Fibroblast of villous mesenchyme (primary cell): Measurements from ENCODE around the gene MTR. TPM values are rescaled to one million over a fixed set of nuclear protein-coding genes. Genes with fewer than 3 reads are reported as not detected.

Source experiments
- DNase-seq: peaks from one replicate; pipeline ENCODE4 v3.0.0-alpha.2; 2010; ENCODE audit warnings: low read depth
- H3K4me3 ChIP-seq: 2 replicates; pipeline ENCODE4 v1.5.1; 2011; ENCODE audit warnings: low read depth, mild to moderate bottlenecking, low read length
- CTCF ChIP-seq: IDR thresholded peaks from 2 replicates; pipeline ENCODE4 v1.5.1; 2012; ENCODE audit warnings: low read depth, mild to moderate bottlenecking, low read length; ENCODE audit not compliant: insufficient read depth
- total RNA-seq: library from RNA; depleted of rRNA; stranded (reverse); fragments of >200 nt; gene quantifications from 2 replicates; pipeline ENCODE4 v1.2.3, GENCODE V29; 2012

The MTR gene
- total RNA-seq, 1 donor, result 34.5 TPM

- no peak for DNase-seq
- H3K4me3 ChIP-seq, result no peak overlapping the region
- TF ChIP-seq CTCF, result no peak
Observed at GRCh38 chr1:236773919-236774318, 21.2 kb upstream of the MTR start.

- no peak overlapping the region for H3K4me3 ChIP-seq
- peak; percentile 45 for TF ChIP-seq CTCF
- peak; percentile 38 for DNase-seq
Observed at GRCh38 chr1:236774926-236775325, 20.2 kb upstream of the MTR start.

DNA sequence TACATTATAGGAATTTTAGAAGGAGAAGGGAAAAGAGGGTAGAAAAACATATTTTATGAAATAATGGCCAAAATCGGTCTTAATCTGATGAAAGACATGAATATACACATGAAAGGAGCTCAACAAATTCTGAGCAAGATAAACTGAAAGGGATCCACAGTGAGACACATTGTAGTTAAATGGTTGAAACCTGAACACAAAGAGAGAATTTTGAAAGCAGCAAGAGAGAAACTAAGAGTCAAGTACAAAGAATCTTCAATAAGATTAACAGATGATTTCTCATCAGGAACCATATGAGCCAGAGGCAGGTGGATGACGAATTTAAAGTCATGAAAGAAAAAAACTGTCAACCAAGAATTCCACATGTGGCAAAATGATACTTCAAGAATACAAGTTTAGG is 15.8 kb upstream of the MTR start:
- no peak for TF ChIP-seq CTCF
- no peak overlapping the region for H3K4me3 ChIP-seq
- DNase-seq, result no peak

DNA sequence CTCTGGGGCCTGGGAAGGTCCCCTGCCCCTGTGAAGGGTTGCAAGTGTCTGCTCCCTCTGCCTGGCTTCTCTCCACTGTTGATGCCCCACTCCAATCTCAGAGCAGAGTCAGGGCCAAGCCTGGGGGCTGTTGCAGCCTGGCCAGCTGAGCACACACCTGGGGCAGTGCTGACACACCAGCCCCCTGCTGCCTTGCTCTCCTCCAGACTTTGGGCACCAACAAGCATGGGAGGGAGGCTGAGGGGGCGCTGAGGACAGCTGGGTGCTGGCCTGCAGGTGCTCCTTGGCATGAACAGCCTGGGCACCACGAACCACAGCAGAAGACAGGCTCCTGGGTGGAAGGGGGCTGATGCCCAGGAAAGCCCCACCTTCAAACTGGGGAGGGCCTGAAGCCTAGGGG is 9.6 kb upstream of the MTR start:
- no peak for TF ChIP-seq CTCF

GRCh38 chr1:236786453-236786852 is 8.6 kb upstream of the MTR start:
- no peak overlapping the region for H3K4me3 ChIP-seq
- no peak for DNase-seq
- TF ChIP-seq CTCF, result no peak

More for the DNA sequence above, 9.6 kb upstream of the MTR start:
- DNase-seq, result no peak
- no peak overlapping the region for H3K4me3 ChIP-seq

GRCh38 chr1:236794585-236795034 is 482 bp upstream of the MTR start:
- no peak for DNase-seq
- H3K4me3 ChIP-seq, result peak overlapping the region; percentile 92
- TF ChIP-seq CTCF, result no peak
